HL-60 (cell line): ENCODE measurements around the gene CLCNKB.

Experiments
- DNase-seq, 2 experiments: peaks; one replicate each; pipeline ENCODE4 v3.0.0-alpha.2; 2010 to 2020; ENCODE audit warnings: low read depth in 1 of 2, low spot score in 1 of 2
- H3K27ac ChIP-seq: fragments of 250-450 bp; sonication (Bioruptor Pico); replicated peaks from 2 replicates; pipeline ENCODE4 v1.5.1; 2020; ENCODE audit warnings: mild to moderate bottlenecking, moderate library complexity
- H3K27me3 ChIP-seq: fragments of 250-450 bp; sonication (Bioruptor Pico); 2 replicates; pipeline ENCODE4 v1.5.1; 2021; ENCODE audit warnings: mild to moderate bottlenecking, moderate library complexity; ENCODE audit not compliant: insufficient read depth, poor library complexity, severe bottlenecking
- H3K4me3 ChIP-seq: replicated peaks from 2 replicates; pipeline ENCODE4 v1.5.1; 2011; ENCODE audit warnings: mild to moderate bottlenecking, control low read depth, low read length; ENCODE audit not compliant: insufficient read depth
- GABPA ChIP-seq: IDR thresholded peaks from 2 replicates; pipeline ENCODE4 v1.6.1; 2012; ENCODE audit warnings: low read depth
- POLR2AphosphoS5 ChIP-seq: IDR thresholded peaks from 2 replicates; pipeline ENCODE4 v1.6.1; 2012; ENCODE audit warnings: low read depth
- SPI1 ChIP-seq: IDR thresholded peaks from 2 replicates; pipeline ENCODE4 v1.6.1; 2012; ENCODE audit warnings: low read depth, mild to moderate bottlenecking, borderline replicate concordance
- TF ChIP-seq, protein P1 (sequence below): IDR thresholded peaks from 2 replicates; pipeline ENCODE4 v1.6.1; 2012; ENCODE audit warnings: low read depth; ENCODE audit not compliant: insufficient replicate concordance
- TF ChIP-seq, protein P2 (sequence below): IDR thresholded peaks from one replicate; pipeline ENCODE4 v1.5.1; 2011; ENCODE audit warnings: low read length, control low read depth, inconsistent platforms; ENCODE audit not compliant: insufficient read depth

CLCNKB gene

GRCh38 chr1:16077406-16078245, 34.0 kb downstream of the CLCNKB start:
- DNase-seq: no peak
- Histone ChIP-seq H3K4me3 (no peak overlapping the region), H3K27me3 (peaks cover 15% of the 10 kb centered on the region), H3K27ac (no peak overlapping the region)
- TF ChIP-seq, protein P1, sequence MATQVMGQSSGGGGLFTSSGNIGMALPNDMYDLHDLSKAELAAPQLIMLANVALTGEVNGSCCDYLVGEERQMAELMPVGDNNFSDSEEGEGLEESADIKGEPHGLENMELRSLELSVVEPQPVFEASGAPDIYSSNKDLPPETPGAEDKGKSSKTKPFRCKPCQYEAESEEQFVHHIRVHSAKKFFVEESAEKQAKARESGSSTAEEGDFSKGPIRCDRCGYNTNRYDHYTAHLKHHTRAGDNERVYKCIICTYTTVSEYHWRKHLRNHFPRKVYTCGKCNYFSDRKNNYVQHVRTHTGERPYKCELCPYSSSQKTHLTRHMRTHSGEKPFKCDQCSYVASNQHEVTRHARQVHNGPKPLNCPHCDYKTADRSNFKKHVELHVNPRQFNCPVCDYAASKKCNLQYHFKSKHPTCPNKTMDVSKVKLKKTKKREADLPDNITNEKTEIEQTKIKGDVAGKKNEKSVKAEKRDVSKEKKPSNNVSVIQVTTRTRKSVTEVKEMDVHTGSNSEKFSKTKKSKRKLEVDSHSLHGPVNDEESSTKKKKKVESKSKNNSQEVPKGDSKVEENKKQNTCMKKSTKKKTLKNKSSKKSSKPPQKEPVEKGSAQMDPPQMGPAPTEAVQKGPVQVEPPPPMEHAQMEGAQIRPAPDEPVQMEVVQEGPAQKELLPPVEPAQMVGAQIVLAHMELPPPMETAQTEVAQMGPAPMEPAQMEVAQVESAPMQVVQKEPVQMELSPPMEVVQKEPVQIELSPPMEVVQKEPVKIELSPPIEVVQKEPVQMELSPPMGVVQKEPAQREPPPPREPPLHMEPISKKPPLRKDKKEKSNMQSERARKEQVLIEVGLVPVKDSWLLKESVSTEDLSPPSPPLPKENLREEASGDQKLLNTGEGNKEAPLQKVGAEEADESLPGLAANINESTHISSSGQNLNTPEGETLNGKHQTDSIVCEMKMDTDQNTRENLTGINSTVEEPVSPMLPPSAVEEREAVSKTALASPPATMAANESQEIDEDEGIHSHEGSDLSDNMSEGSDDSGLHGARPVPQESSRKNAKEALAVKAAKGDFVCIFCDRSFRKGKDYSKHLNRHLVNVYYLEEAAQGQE: no peak
- TF ChIP-seq SPI1 (no peak), GABPA (no peak), POLR2AphosphoS5 (no peak)
- TF ChIP-seq, protein P2, sequence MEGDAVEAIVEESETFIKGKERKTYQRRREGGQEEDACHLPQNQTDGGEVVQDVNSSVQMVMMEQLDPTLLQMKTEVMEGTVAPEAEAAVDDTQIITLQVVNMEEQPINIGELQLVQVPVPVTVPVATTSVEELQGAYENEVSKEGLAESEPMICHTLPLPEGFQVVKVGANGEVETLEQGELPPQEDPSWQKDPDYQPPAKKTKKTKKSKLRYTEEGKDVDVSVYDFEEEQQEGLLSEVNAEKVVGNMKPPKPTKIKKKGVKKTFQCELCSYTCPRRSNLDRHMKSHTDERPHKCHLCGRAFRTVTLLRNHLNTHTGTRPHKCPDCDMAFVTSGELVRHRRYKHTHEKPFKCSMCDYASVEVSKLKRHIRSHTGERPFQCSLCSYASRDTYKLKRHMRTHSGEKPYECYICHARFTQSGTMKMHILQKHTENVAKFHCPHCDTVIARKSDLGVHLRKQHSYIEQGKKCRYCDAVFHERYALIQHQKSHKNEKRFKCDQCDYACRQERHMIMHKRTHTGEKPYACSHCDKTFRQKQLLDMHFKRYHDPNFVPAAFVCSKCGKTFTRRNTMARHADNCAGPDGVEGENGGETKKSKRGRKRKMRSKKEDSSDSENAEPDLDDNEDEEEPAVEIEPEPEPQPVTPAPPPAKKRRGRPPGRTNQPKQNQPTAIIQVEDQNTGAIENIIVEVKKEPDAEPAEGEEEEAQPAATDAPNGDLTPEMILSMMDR: no peak

- Histone ChIP-seq H3K4me3 (no peak overlapping the region; the same call in 1 of the 2 replicates), H3K27me3 (peaks cover 5% of the 10 kb centered on the region), H3K27ac (no peak overlapping the region)
- no peak for TF ChIP-seq SPI1
- TF ChIP-seq, protein P2: peak; percentile 79
- DNase-seq: peak in 1 of 2 experiments; percentile 53
Measured at GRCh38 chr1:16078925-16079656, 35.5 kb downstream of the CLCNKB start.

GRCh38 chr1:16080422-16081150, 37.0 kb downstream of the CLCNKB start:
- Histone ChIP-seq H3K4me3 (no peak overlapping the region), H3K27me3 (no peaks in the 10 kb centered on the region), H3K27ac (no peak overlapping the region)
- no peak for DNase-seq
- TF ChIP-seq GABPA (no peak), POLR2AphosphoS5 (no peak), SPI1 (no peak)
- TF ChIP-seq, protein P2: no peak

DNA sequence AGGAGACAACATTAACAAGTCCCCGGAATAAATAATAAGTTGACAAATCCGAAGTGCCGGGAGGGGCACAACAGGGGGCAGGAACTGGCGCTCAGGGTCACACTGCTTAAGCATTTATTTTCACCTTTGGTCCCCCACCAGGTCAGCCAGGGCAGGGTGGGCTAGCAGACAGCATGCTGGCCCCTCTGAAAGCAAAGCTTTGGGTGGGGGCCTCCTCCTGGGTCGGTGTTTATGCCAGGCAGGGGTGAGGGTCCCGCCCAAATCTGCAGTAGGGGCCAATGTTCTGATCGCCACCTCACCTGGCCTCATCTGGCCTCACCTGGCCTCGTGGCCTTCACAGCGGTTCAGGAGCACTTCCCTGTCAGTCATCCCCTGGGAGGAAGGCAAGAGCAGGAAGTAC, 38.1 kb downstream of the CLCNKB start:
- no peak overlapping the region for H3K4me3 ChIP-seq
- no peak for DNase-seq
- no peak overlapping the region for H3K27ac ChIP-seq
- no peak for TF ChIP-seq GABPA
- TF ChIP-seq POLR2AphosphoS5: no peak
- TF ChIP-seq, protein P2: no peak
- TF ChIP-seq, protein P1: no peak
- no peak for TF ChIP-seq SPI1
- no peaks in the 10 kb centered on the region for H3K27me3 ChIP-seq
